ENCODE measurements around the gene RAB11FIP4. TPM values are rescaled to one million over a fixed set of nuclear protein-coding genes. Genes with fewer than 3 reads are reported as not detected.

Gene RAB11FIP4
- total and polyA plus RNA-seq, 8 donors: 6.5 to 42.7 (median 24.5) TPM

DNA sequence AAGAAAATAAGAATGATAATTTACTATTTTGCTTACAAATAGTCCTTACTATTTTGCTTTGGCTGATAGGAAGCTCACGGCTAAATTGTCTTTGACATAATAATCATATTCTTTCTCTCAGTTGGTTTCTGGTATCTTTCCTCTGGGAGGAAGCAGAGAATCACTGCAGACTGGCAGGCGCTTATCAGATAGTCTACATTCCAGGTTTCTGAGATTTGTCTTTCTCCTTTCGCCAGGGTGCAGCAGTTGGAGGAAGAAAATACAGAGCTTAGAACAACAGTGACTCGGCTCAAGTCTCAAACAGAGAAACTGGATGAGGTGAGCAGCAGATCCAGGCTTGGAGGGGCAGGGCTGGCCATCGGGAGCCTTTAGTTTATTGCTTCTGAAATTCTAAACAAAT, 136.1 kb downstream of the RAB11FIP4 start:
- H3K4me1 ChIP-seq: no peaks in the 10 kb centered on the region
- H3K9me3 ChIP-seq: no peaks in the 10 kb centered on the region
- H3K27ac ChIP-seq: no peak overlapping the region
- H3K36me3 ChIP-seq: peaks cover 4 to 65% (median 34%) of the 10 kb centered on the region in 3 donors
- no peak overlapping the region for H3K4me3 ChIP-seq
- FAIRE-seq: no peak
- WGBS, 2 donors: 78 to 83% methylated on average over 5 of the region's 5 CpGs
- no peaks in the 10 kb centered on the region for H3K27me3 ChIP-seq
- no peak for TF ChIP-seq CTCF (IDR thresholded peaks at IDR 0.05)
- DNase-seq: no peak
- no peak for ATAC-seq
- intact Hi-C loops (cut with DNase I): loop anchor here in 2 of 3 donors (5.0 to 10.0 kb wide), 2 partner anchors 90 to 93 kb away; no protein-coding TSS in a partner anchor

DNA sequence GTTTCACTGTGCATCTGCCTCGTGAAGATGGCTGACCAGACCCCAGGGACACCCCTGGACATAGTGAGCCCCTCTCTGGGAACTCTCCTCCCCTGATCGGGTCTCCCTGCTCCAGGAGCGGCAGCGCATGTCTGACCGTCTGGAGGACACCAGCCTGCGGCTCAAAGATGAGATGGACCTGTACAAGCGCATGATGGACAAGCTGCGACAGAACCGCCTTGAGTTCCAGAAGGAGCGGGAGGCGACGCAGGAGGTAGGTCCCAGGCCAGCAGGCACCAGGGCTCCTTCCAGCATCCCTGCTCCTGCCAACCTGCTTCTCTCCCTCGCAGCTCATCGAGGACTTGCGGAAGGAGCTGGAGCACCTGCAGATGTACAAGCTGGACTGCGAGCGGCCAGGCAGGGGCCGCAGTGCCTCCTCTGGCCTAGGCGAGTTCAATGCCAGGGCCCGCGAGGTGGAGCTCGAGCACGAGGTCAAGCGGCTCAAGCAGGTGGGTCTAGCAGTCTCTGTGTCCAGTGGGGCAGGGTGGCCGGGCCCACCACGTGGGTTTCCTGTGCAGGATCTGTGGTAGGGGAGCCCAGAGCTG, 136.9 kb downstream of the RAB11FIP4 start:
- Histone ChIP-seq H3K36me3 (peaks cover 4 to 62% (median 28%) of the 10 kb centered on the region in 3 donors), H3K27ac (no peak overlapping the region), H3K9me3 (no peaks in the 10 kb centered on the region), H3K4me1 (no peaks in the 10 kb centered on the region), H3K27me3 (no peaks in the 10 kb centered on the region), H3K4me3 (no peak overlapping the region)
- intact Hi-C loops (cut with DNase I): loop anchor here in 2 of 3 donors (5.0 to 10.0 kb wide), 2 partner anchors 91 to 94 kb away; no protein-coding TSS in a partner anchor
- FAIRE-seq (no peak), DNase-seq (peak in 2 of 6 donors; percentile 43 to 70), ATAC-seq (no peak)
- TF ChIP-seq CTCF (IDR thresholded peaks at IDR 0.05): no peak
- WGBS, 2 donors: 94 to 96% methylated on average over 26 of the region's 26 CpGs

- ATAC-seq: no peak
- no peaks in the 10 kb centered on the region for H3K27me3 ChIP-seq
- no peak overlapping the region for H3K4me3 ChIP-seq
- FAIRE-seq: no peak
- peak in 1 of 6 donors; percentile 47 for DNase-seq
- no peaks in the 10 kb centered on the region for H3K9me3 ChIP-seq
- H3K27ac ChIP-seq: no peak overlapping the region
- H3K36me3 ChIP-seq: peaks cover 4 to 50% (median 17%) of the 10 kb centered on the region in 3 donors
- H3K4me1 ChIP-seq: no peaks in the 10 kb centered on the region
- TF ChIP-seq CTCF (IDR thresholded peaks at IDR 0.05): no peak
- 95% methylated on average over 12 of the region's 12 CpGs for WGBS, 2 donors
- intact Hi-C loops (cut with DNase I): loop anchor here in 2 of 3 donors (5.0 to 10.0 kb wide), 2 partner anchors 93 to 95 kb away; no protein-coding TSS in a partner anchor
Measured at GRCh38 chr17:31529841-31530251, 138.4 kb downstream of the RAB11FIP4 start.

DNA sequence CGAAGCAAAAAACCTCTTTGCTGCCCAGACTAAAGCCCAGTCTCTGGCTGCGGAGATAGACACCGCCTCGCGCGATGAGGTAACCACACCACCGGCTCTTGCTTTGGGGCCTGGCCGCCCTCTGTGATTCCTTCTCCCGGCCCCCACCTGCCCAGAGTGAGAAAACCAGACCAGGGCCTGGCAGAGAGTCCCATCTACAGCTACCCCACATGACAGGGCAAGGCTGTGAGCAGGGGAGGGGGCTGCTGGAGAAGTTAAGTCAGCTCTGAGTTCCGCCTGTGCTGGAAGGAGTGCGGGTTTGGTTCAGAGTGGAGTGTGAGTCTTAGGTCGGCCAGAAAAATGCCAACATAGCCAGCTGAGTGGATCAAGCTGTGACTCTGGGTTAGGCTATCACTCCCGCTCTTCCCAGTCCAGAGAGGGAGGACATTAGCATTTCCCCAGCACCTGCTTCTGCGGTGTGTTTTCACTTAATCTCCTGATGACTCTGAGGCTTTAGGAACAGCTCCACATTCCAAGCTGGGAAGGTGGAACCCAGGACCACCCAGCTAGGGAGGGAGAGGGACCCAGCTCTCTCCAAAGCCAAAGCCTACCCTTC, 139.0 kb downstream of the RAB11FIP4 start:
- ATAC-seq: no peak

More for the DNA sequence above, 139.0 kb downstream of the RAB11FIP4 start:
- peaks cover 4 to 50% (median 17%) of the 10 kb centered on the region in 3 donors for H3K36me3 ChIP-seq
- H3K4me3 ChIP-seq: no peak overlapping the region
- no peaks in the 10 kb centered on the region for H3K4me1 ChIP-seq
- no peak for FAIRE-seq
- no peaks in the 10 kb centered on the region for H3K27me3 ChIP-seq
- WGBS, 2 donors: 88 to 95% methylated on average over 14 of the region's 14 CpGs
- no peak for TF ChIP-seq CTCF (IDR thresholded peaks at IDR 0.05)
- peak in 1 of 6 donors; percentile 46 for DNase-seq
- no peak overlapping the region for H3K27ac ChIP-seq
- H3K9me3 ChIP-seq: no peaks in the 10 kb centered on the region
- intact Hi-C loops (cut with DNase I): no loop called here

Data from pancreas (tissue), 10 donors.